SK-N-SH (cell line): ENCODE results near the gene NEMF. TPM values are rescaled to one million over a fixed set of nuclear protein-coding genes. Genes with fewer than 3 reads are reported as not detected.

Source experiments
- CTCF ChIA-PET: fragments of 300-600, 350-600 bp; formaldehyde crosslinking; extraction: SDS; loops from one replicate; lab custom pipeline; 2021; lab: Yijun Ruan, JAX
- POLR2A ChIA-PET: fragments of 350-600 bp; sonication (Branson Sonifier 250); formaldehyde crosslinking; extraction: SDS; loops from one replicate; lab custom pipeline; 2020; ENCODE audit warnings: antibody characterized with exemption, inconsistent platforms; lab: Yijun Ruan, JAX
- DNase-seq: peaks from one replicate; pipeline ENCODE4 v3.0.0; 2012
- H2AFZ ChIP-seq: fragments of 200-600 bp; sonication (generic); 2 replicates; pipeline ENCODE4 v1.8.1; 2016; ENCODE audit warnings: antibody characterized with exemption, mild to moderate bottlenecking, low read depth
- H3F3A ChIP-seq: fragments of 200-600 bp; sonication (generic); replicated peaks from 2 replicates; pipeline ENCODE3; 2016; ENCODE audit warnings: antibody characterized with exemption, mild to moderate bottlenecking; ENCODE audit not compliant: insufficient read depth
- H3K27ac ChIP-seq, 2 experiments: fragments of 200-500 bp in 1 of 2; fragments of 200-600 bp in 1 of 2; sonication (Bioruptor generic) in 1 of 2; sonication (generic), shearing (Covaris generic) in 1 of 2; 2 replicates each; pipeline versions ENCODE4 v1.5.1 to v1.6.1; 2014 to 2016; ENCODE audit warnings: low read depth in 2 of 2, inconsistent platforms in 1 of 2, low read length in 1 of 2, mild to moderate bottlenecking in 1 of 2, mixed read lengths in 1 of 2
- H3K27me3 ChIP-seq: fragments of 200-600 bp; sonication (generic), shearing (Covaris generic); 2 replicates; pipeline ENCODE4 v1.6.1; 2016; ENCODE audit warnings: mixed run types; ENCODE audit not compliant: insufficient read depth
- H3K36me3 ChIP-seq, 2 experiments: fragments of 200-500 bp in 1 of 2; fragments of 200-600 bp in 1 of 2; sonication (Bioruptor generic) in 1 of 2; sonication (generic) in 1 of 2; replicated peaks in 1 of 2; 2 replicates each; pipeline versions ENCODE3 to v1.5.1; 2014 to 2016; ENCODE audit warnings: low read length in 1 of 2, mild to moderate bottlenecking in 1 of 2; ENCODE audit not compliant: insufficient read depth in 2 of 2, control insufficient read depth in 1 of 2
- H3K4me1 ChIP-seq, 2 experiments: fragments of 200-500 bp in 1 of 2; fragments of 200-600 bp in 1 of 2; sonication (Bioruptor generic) in 1 of 2; sonication (generic), shearing (Covaris generic) in 1 of 2; 2 replicates each; pipeline versions ENCODE4 v1.5.1 to v1.6.1; 2014 to 2016; ENCODE audit warnings: low read depth in 1 of 2, low read length in 1 of 2, mixed run types in 1 of 2; ENCODE audit not compliant: insufficient read depth in 2 of 2, control insufficient read depth in 1 of 2
- H3K4me2 ChIP-seq: fragments of 200-600 bp; sonication (generic), shearing (Covaris generic); 2 replicates; pipeline ENCODE4 v1.6.1; 2017; ENCODE audit warnings: mixed run types
- H3K4me3 ChIP-seq, 2 experiments: fragments of 200-500 bp in 1 of 2; fragments of 200-600 bp in 1 of 2; sonication (Bioruptor generic) in 1 of 2; sonication (generic), shearing (Covaris generic) in 1 of 2; 2 replicates each; pipeline versions ENCODE4 v1.5.1 to v1.8.1; 2014 to 2016; ENCODE audit warnings: low read depth in 2 of 2, inconsistent platforms in 1 of 2, low read length in 1 of 2, mild to moderate bottlenecking in 1 of 2, mixed read lengths in 1 of 2, moderate library complexity in 1 of 2
- H3K79me2 ChIP-seq: fragments of 200-600 bp; sonication (generic); 2 replicates; pipeline ENCODE4 v1.8.1; 2017; ENCODE audit warnings: mild to moderate bottlenecking; ENCODE audit not compliant: insufficient read depth
- H3K9ac ChIP-seq: fragments of 200-600 bp; sonication (generic); 2 replicates; pipeline ENCODE4 v1.6.1; 2017; ENCODE audit warnings: mixed run types
- H3K9me2 ChIP-seq: fragments of 200-600 bp; sonication (generic); 2 replicates; pipeline ENCODE4 v1.6.1; 2017; ENCODE audit warnings: mixed run types
- H3K9me3 ChIP-seq: fragments of 200-600 bp; sonication (generic); 2 replicates; pipeline ENCODE4 v1.6.1; 2017; ENCODE audit warnings: mixed run types, mild to moderate bottlenecking, moderate library complexity
- H4K20me1 ChIP-seq: fragments of 200-600 bp; sonication (generic); 2 replicates; pipeline ENCODE4 v1.6.1; 2017; ENCODE audit warnings: mild to moderate bottlenecking, mixed run types; ENCODE audit not compliant: insufficient read depth
- CHD2 ChIP-seq: fragments of 150-350 bp; IDR thresholded peaks from 2 replicates; pipeline ENCODE4 v1.6.1; 2018; ENCODE audit warnings: low read length; ENCODE audit not compliant: partially characterized antibody
- CTCF ChIP-seq: fragments of 200-600 bp; sonication (generic); IDR thresholded peaks from 2 replicates; pipeline ENCODE4 v1.6.1; 2017; ENCODE audit warnings: antibody characterized with exemption, mild to moderate bottlenecking, moderate library complexity
- ELF1 ChIP-seq: IDR thresholded peaks from 2 replicates; pipeline ENCODE4 v1.4.0; 2012
- FOXJ3 ChIP-seq: sonication (generic); formaldehyde crosslinking; IDR thresholded peaks from 2 replicates; pipeline ENCODE4 v1.5.1; 2020; ENCODE audit warnings: mild to moderate bottlenecking, missing genetic modification reagents
- FOXM1 ChIP-seq: IDR thresholded peaks from 2 replicates; pipeline ENCODE4 v1.4.0; 2012; ENCODE audit warnings: low read depth, mild to moderate bottlenecking
- GABPA ChIP-seq: IDR thresholded peaks from 2 replicates; pipeline ENCODE4 v1.4.0; 2012; ENCODE audit warnings: low read depth, mild to moderate bottlenecking
- GATA2 ChIP-seq: sonication (generic); formaldehyde crosslinking; IDR thresholded peaks from 2 replicates; pipeline ENCODE4 v1.5.0; 2020; ENCODE audit warnings: mild to moderate bottlenecking, missing genetic modification reagents
- IRF3 ChIP-seq: fragments of 150-350 bp; IDR thresholded peaks from 2 replicates; pipeline ENCODE4 v1.6.1; 2016; ENCODE audit warnings: mild to moderate bottlenecking, low read depth, low read length
- JUND ChIP-seq: IDR thresholded peaks from 2 replicates; pipeline ENCODE4 v1.4.0; 2012
- MAX ChIP-seq: IDR thresholded peaks from 2 replicates; pipeline ENCODE4 v1.4.0; 2012; ENCODE audit warnings: low read depth
- MXI1 ChIP-seq: IDR thresholded peaks from 2 replicates; pipeline ENCODE4 v1.6.1; 2012; ENCODE audit warnings: mild to moderate bottlenecking, low read depth, low read length, improper control_type of control experiment
- NRF1 ChIP-seq: IDR thresholded peaks from 2 replicates; pipeline ENCODE4 v1.6.1; 2012; ENCODE audit warnings: low read depth, mild to moderate bottlenecking, low read length
- RAD21 ChIP-seq: IDR thresholded peaks from 2 replicates; pipeline ENCODE4 v1.6.1; 2012; ENCODE audit warnings: mild to moderate bottlenecking, low read length
- REST ChIP-seq: IDR thresholded peaks from 2 replicates; pipeline ENCODE4 v1.6.1; 2012; ENCODE audit warnings: mild to moderate bottlenecking, low read depth, low read length, moderate library complexity
- SIN3A ChIP-seq: IDR thresholded peaks from 2 replicates; pipeline ENCODE4 v1.6.1; 2012; ENCODE audit warnings: low read depth, mild to moderate bottlenecking, low read length, moderate library complexity, borderline replicate concordance
- TAF1 ChIP-seq: IDR thresholded peaks from 2 replicates; pipeline ENCODE4 v1.6.1; 2012; ENCODE audit warnings: low read depth, mild to moderate bottlenecking, low read length, moderate library complexity, borderline replicate concordance
- TEAD4 ChIP-seq: IDR thresholded peaks from 2 replicates; pipeline ENCODE4 v1.4.0; 2012; ENCODE audit warnings: mild to moderate bottlenecking, borderline replicate concordance; ENCODE audit not compliant: insufficient read depth
- YY1 ChIP-seq: IDR thresholded peaks from 2 replicates; pipeline ENCODE4 v1.4.0; 2012; ENCODE audit warnings: low read depth, mild to moderate bottlenecking
- ZBTB33 ChIP-seq: IDR thresholded peaks from 2 replicates; pipeline ENCODE4 v1.4.0; 2012; ENCODE audit warnings: low read depth, borderline replicate concordance
- WGBS: methylation state at CpG from one replicate; pipeline ENCODE4 v1.1.6; 2017; ENCODE audit warnings: low lambda C conversion rate; 5-methylcytosine and 5-hydroxymethylcytosine counted together
- polyA plus RNA-seq, 3 experiments: library from polyadenylated mRNA; depleted of rRNA; stranded (reverse); fragments of >200 nt; gene quantifications; 2 replicates each; pipeline ENCODE4 v1.2.3, GENCODE V29; 2012

NEMF gene
- polyA plus RNA-seq, 1 of the 3 experiments (the other 2 are of a cell fraction), result 14.0 TPM

- peak; percentile 91 for TF ChIP-seq MAX
- peak; percentile 64; the same call in 1 of the 2 replicates for TF ChIP-seq MXI1
- peak; percentile 47 for TF ChIP-seq TAF1
- TF ChIP-seq GATA2 (CRISPR knock-in tag), result peak; percentile 99
- peak; percentile 67 for TF ChIP-seq YY1
Observed at GRCh38 chr14:49852301-49853157, at the start of gene NEMF (continued).

- H2AFZ ChIP-seq, result no peak overlapping the region
- peaks cover 11 to 30% of the 10 kb centered on the region in 2 experiments for H3K36me3 ChIP-seq
- no peak for DNase-seq
- no peak overlapping the region for H3K27ac ChIP-seq
- H3K9me3 ChIP-seq, result no peaks in the 10 kb centered on the region
- no peaks in the 10 kb centered on the region for H3K27me3 ChIP-seq
- H4K20me1 ChIP-seq, result peaks cover 15% of the 10 kb centered on the region
- peaks cover 61% of the 10 kb centered on the region for H3K79me2 ChIP-seq
- H3K4me3 ChIP-seq, result no peak overlapping the region
- H3F3A ChIP-seq, result peaks cover 40% of the 10 kb centered on the region
- TF ChIP-seq MXI1, result no peak
- no peak for TF ChIP-seq MAX
- no peak for TF ChIP-seq SIN3A
- TF ChIP-seq NRF1, result no peak
- TF ChIP-seq CHD2, result no peak
- TF ChIP-seq JUND, result no peak
- no peak for TF ChIP-seq GABPA
- no peak for TF ChIP-seq IRF3
- no peak for TF ChIP-seq REST
- no peak for TF ChIP-seq ZBTB33
- TF ChIP-seq FOXM1, result no peak
- TF ChIP-seq TAF1, result no peak
- no peak for TF ChIP-seq FOXJ3 (CRISPR knock-in tag)
- no peak for TF ChIP-seq ELF1
- no peak for TF ChIP-seq CTCF
- no peak for TF ChIP-seq TEAD4
- TF ChIP-seq GATA2 (CRISPR knock-in tag), result no peak
- TF ChIP-seq RAD21, result no peak
- peaks cover under 1 to 20% of the 10 kb centered on the region in 2 experiments; a peak in 2 of 4 replicates for H3K4me1 ChIP-seq
- H3K9me2 ChIP-seq, result no peaks in the 10 kb centered on the region
- ChIA-PET CTCF (interaction anchor here (1.5 kb wide), 1 partner anchor 14 kb away, joined by 4 read pairs; no protein-coding TSS in a partner anchor), POLR2A (no interaction called here)
- H3K9ac ChIP-seq, result no peak overlapping the region
- H3K4me2 ChIP-seq, result no peak overlapping the region
- WGBS, result 85% methylated on average over 1 of the region's 1 CpG
Observed at GRCh38 chr14:49900973-49901372, 48.4 kb upstream of the NEMF start.
